H1 (cell line): ENCODE measurements around the gene DMRT1. TPM values are rescaled to one million over a fixed set of nuclear protein-coding genes. Genes with fewer than 3 reads are reported as not detected.

Source experiments
- BRCA1 ChIP-seq: IDR thresholded peaks from 2 replicates; pipeline ENCODE4 v1.6.1; 2012; ENCODE audit warnings: low read depth, low read length, improper control_type of control experiment
- CEBPB ChIP-seq: IDR thresholded peaks from 2 replicates; pipeline ENCODE4 v1.6.1; 2012; ENCODE audit warnings: low read depth, low read length
- E2F6 ChIP-seq: IDR thresholded peaks from 2 replicates; pipeline ENCODE4 v1.6.1; 2012; ENCODE audit warnings: inconsistent platforms
- EGR1 ChIP-seq: IDR thresholded peaks from 2 replicates; pipeline ENCODE4 v1.6.1; 2011; ENCODE audit warnings: low read depth, low read length, borderline replicate concordance
- EZH2 ChIP-seq: fragments of 200-600 bp; sonication (generic); IDR thresholded peaks from 2 replicates; pipeline ENCODE4 v1.7.1; 2012; ENCODE audit warnings: low read depth, mild to moderate bottlenecking, moderate library complexity, low read length, inconsistent platforms; ENCODE audit not compliant: severe bottlenecking
- NRF1 ChIP-seq: IDR thresholded peaks from 2 replicates; pipeline ENCODE4 v1.6.1; 2011; ENCODE audit warnings: mild to moderate bottlenecking, low read depth, low read length, improper control_type of control experiment
- RAD21 ChIP-seq, 2 experiments: IDR thresholded peaks in 1 of 2; conservative IDR thresholded peaks in 1 of 2; 2 replicates each; pipeline ENCODE4 v1.6.1; 2011; ENCODE audit warnings: low read depth in 2 of 2, low read length in 2 of 2, improper control_type of control experiment in 1 of 2, inconsistent platforms in 1 of 2, mild to moderate bottlenecking in 1 of 2, moderate library complexity in 1 of 2
- SIN3A ChIP-seq, 2 experiments: IDR thresholded peaks in 1 of 2; conservative IDR thresholded peaks in 1 of 2; 2 replicates each; pipeline ENCODE4 v1.6.1; 2011 to 2012; ENCODE audit warnings: low read length in 2 of 2, improper control_type of control experiment in 1 of 2, low read depth in 1 of 2, mild to moderate bottlenecking in 1 of 2
- SRF ChIP-seq: IDR thresholded peaks from 2 replicates; pipeline ENCODE4 v1.6.1; 2011; ENCODE audit warnings: mild to moderate bottlenecking, low read depth, low read length, moderate library complexity
- TAF7 ChIP-seq: optimal IDR thresholded peaks from 2 replicates; pipeline ENCODE3; 2011; ENCODE audit warnings: low read depth, mild to moderate bottlenecking, inconsistent platforms, low read length, moderate library complexity, borderline replicate concordance
- polyA plus RNA-seq, 7 experiments: library from polyadenylated mRNA; depleted of rRNA in 3 of 7; stranded (reverse) in 5 of 7; unstranded in 2 of 7; fragments of >200 nt in 5 of 7; fragments of 200-250 nt in 2 of 7; gene quantifications; 1 replicate in 5 of 7; 2 replicates in 1 of 7; 4 replicates in 1 of 7; pipeline versions ENCODE4 v1.2.1 to v1.2.3, GENCODE V29; 2011 to 2013; ENCODE audit warnings: missing spikeins in 2 of 7, mixed read lengths in 2 of 7
- total RNA-seq: library from RNA; stranded (reverse); fragmentation: NEBNext Ultra II Directional; extraction: Animal tissue kit (Norgen Biotek cat#: 25700); gene quantifications from 2 replicates; pipeline ENCODE4 v1.2.1, GENCODE V29; 2021

The DMRT1 gene
- total and polyA plus RNA-seq, 2 of the 8 experiments (the other 6 are each of a cell fraction or from before 2014, with no cell fraction given): 0.15 TPM; not detected in 1

GRCh38 chr9:977838-978830, 136.6 kb downstream of the DMRT1 start (continued):
- TF ChIP-seq RAD21 (IDR thresholded peaks at IDR 0.05 in 1 of 2, conservative IDR thresholded peaks at IDR 0.05 in 1 of 2; ENCODE audit: low read depth in 2 of 2, low read length in 2 of 2): no peak
- TF ChIP-seq SRF: no peak
- TF ChIP-seq E2F6: no peak
- no peak for TF ChIP-seq CEBPB
- TF ChIP-seq SIN3A (conservative IDR thresholded peaks at IDR 0.05 in 1 of 2, IDR thresholded peaks at IDR 0.05 in 1 of 2; ENCODE audit: low read depth in 1 of 2, low read length in 2 of 2): no peak
- peak; percentile 65 for TF ChIP-seq EZH2
- TF ChIP-seq NRF1: no peak
- no peak for TF ChIP-seq TAF7
- no peak for TF ChIP-seq EGR1
- no peak for TF ChIP-seq BRCA1
- TF ChIP-seq, all 59 proteins: peak for 3
